Lung (tissue), 12 donors: ENCODE measurements around the gene ZDHHC21. TPM values are rescaled to one million over a fixed set of nuclear protein-coding genes. Genes with fewer than 3 reads are reported as not detected.
"Not testable (repeated sequence)": the region's sequence is repeated elsewhere in the genome, so short reads cannot be mapped to it uniquely, and the experiment has no call there.

Experiments
- ATAC-seq: fragments of 200-7000 bp; cut with Tn5 transposase; one replicate; pipeline ENCODE4 v1.9.1; 2020; ENCODE audit warnings: moderate number of reproducible peaks; ENCODE audit not compliant: insufficient read depth, low FRiP score
- DNase-seq, 3 donors: peaks; one replicate each; pipeline ENCODE4 v3.0.0-alpha.2; 2013 to 2017
- H3K27ac ChIP-seq, 2 donors: one replicate each; pipeline ENCODE4 v1.5.1; 2013; ENCODE audit warnings: mild to moderate bottlenecking in 2 of 2, moderate library complexity in 2 of 2, control low read depth in 1 of 2, inconsistent platforms in 1 of 2, low read depth in 1 of 2, low read length in 1 of 2
- H3K27me3 ChIP-seq, 3 donors: one replicate each; pipeline ENCODE4 v1.5.1; 2013; ENCODE audit warnings: low read length in 2 of 3; ENCODE audit not compliant: control insufficient read depth in 3 of 3, insufficient read depth in 3 of 3
- H3K36me3 ChIP-seq, 4 donors: one replicate each; pipeline ENCODE4 v1.5.1; 2013; ENCODE audit warnings: low read length in 4 of 4, mild to moderate bottlenecking in 1 of 4, moderate library complexity in 1 of 4; ENCODE audit not compliant: control insufficient read depth in 4 of 4, insufficient read depth in 4 of 4
- H3K4me1 ChIP-seq, 5 donors: one replicate each; pipeline ENCODE4 v1.5.1; 2013; ENCODE audit warnings: low read length in 5 of 5, mild to moderate bottlenecking in 2 of 5, moderate library complexity in 1 of 5; ENCODE audit not compliant: control insufficient read depth in 5 of 5, insufficient read depth in 5 of 5
- H3K4me3 ChIP-seq: one replicate; pipeline ENCODE4 v1.5.1; 2013; ENCODE audit warnings: mild to moderate bottlenecking, control low read depth, moderate library complexity
- H3K9ac ChIP-seq, 2 donors: one replicate each; pipeline ENCODE4 v1.5.1; 2013; ENCODE audit warnings: low read length in 2 of 2, control low read depth in 1 of 2; ENCODE audit not compliant: insufficient read depth in 1 of 2
- H3K9me3 ChIP-seq, 4 donors: one replicate each; pipeline ENCODE4 v1.5.1; 2013; ENCODE audit warnings: low read length in 3 of 4, mild to moderate bottlenecking in 1 of 4, moderate library complexity in 1 of 4; ENCODE audit not compliant: control insufficient read depth in 4 of 4, insufficient read depth in 3 of 4
- CTCF ChIP-seq: IDR thresholded peaks from 2 replicates; pipeline ENCODE4 v1.5.1; 2012; ENCODE audit warnings: mild to moderate bottlenecking; ENCODE audit errors: control extremely low read depth, extremely low read depth
- WGBS, 2 donors: extraction: QIAGEN DNeasy Blood & Tissue Kit; methylation state at CpG; one replicate each; pipeline ENCODE4 v1.1.7; 2013; 5-methylcytosine and 5-hydroxymethylcytosine counted together
- polyA plus RNA-seq, 2 donors: library from polyadenylated mRNA; stranded (reverse); fragments of 200-250 nt; gene quantifications; one replicate each; pipeline ENCODE4 v1.2.1, GENCODE V29; 2013
- total RNA-seq, 2 donors: library from RNA; depleted of rRNA in 1 of 2; stranded (reverse); fragments of >200 nt in 1 of 2; gene quantifications; one replicate each; pipeline ENCODE4 v1.2.1, GENCODE V29; 2014 to 2021
- donor health status: control.
- donor health status: control.
- donor health status: Bipolar disorder and iron deficiency.
- donor health status: healthy.
- donor health status: DM: yes; HTN: yes; CAD: no.

The ZDHHC21 gene
- total and polyA plus RNA-seq, 4 donors, result 4.3 to 54.7 (median 15.2) TPM

GRCh38 chr9:14677396-14677795, 15.8 kb downstream of the ZDHHC21 start:
- no peak for DNase-seq
- H3K27me3 ChIP-seq, result no peaks in the 10 kb centered on the region
- no peak for ATAC-seq
- no peak overlapping the region for H3K27ac ChIP-seq
- TF ChIP-seq CTCF, result no peak
- no peak overlapping the region for H3K4me3 ChIP-seq
- peaks cover 0 to 2% (median 0%) of the 10 kb centered on the region in 5 donors for H3K4me1 ChIP-seq
- peaks cover 0 to 3% (median under 1%) of the 10 kb centered on the region in 4 donors for H3K36me3 ChIP-seq
- no peaks in the 10 kb centered on the region for H3K9me3 ChIP-seq
- 70 to 93% methylated on average over 2 of the region's 2 CpGs for WGBS, 2 donors
- H3K9ac ChIP-seq, result no peak overlapping the region

GRCh38 chr9:14674630-14675029, 18.6 kb downstream of the ZDHHC21 start:
- H3K9me3 ChIP-seq, result no peaks in the 10 kb centered on the region
- H3K27ac ChIP-seq, result no peak overlapping the region
- peaks cover 0 to 5% (median under 1%) of the 10 kb centered on the region in 4 donors for H3K36me3 ChIP-seq
- H3K4me1 ChIP-seq, result peaks cover 0 to 2% (median 0%) of the 10 kb centered on the region in 5 donors
- WGBS, 2 donors, result 40 to 57% methylated on average over 3 of the region's 3 CpGs
- H3K4me3 ChIP-seq, result no peak overlapping the region
- H3K27me3 ChIP-seq, result no peaks in the 10 kb centered on the region
- DNase-seq, result no peak
- TF ChIP-seq CTCF, result no peak
- no peak overlapping the region for H3K9ac ChIP-seq
- ATAC-seq, result no peak

GRCh38 chr9:14671377-14671776, 21.9 kb downstream of the ZDHHC21 start:
- 84 to 91% methylated on average over 3 of the region's 3 CpGs for WGBS, 2 donors
- Histone ChIP-seq H3K9me3 (no peaks in the 10 kb centered on the region), H3K36me3 (peaks cover 0 to 5% (median under 1%) of the 10 kb centered on the region in 4 donors), H3K9ac (no peak overlapping the region), H3K4me1 (peaks cover 0 to 2% (median 0%) of the 10 kb centered on the region in 5 donors), H3K4me3 (no peak overlapping the region), H3K27me3 (no peaks in the 10 kb centered on the region), H3K27ac (no peak overlapping the region)
- no peak for DNase-seq
- TF ChIP-seq CTCF, result no peak
- no peak for ATAC-seq

- WGBS, 2 donors, result 46 to 76% methylated on average over 1 of the region's 1 CpG
- no peak for TF ChIP-seq CTCF
- peaks cover 0 to 5% (median under 1%) of the 10 kb centered on the region in 4 donors for H3K36me3 ChIP-seq
- no peak overlapping the region for H3K27ac ChIP-seq
- DNase-seq, result no peak
- no peak for ATAC-seq
- peaks cover 0 to 2% (median 0%) of the 10 kb centered on the region in 5 donors for H3K4me1 ChIP-seq
- no peak overlapping the region for H3K4me3 ChIP-seq
- H3K9ac ChIP-seq, result no peak overlapping the region
- no peaks in the 10 kb centered on the region for H3K27me3 ChIP-seq
- H3K9me3 ChIP-seq, result no peaks in the 10 kb centered on the region
Measured at GRCh38 chr9:14670718-14671117, 22.5 kb downstream of the ZDHHC21 start.

GRCh38 chr9:14664022-14664421, 29.2 kb downstream of the ZDHHC21 start:
- not testable (repeated sequence) for H3K27me3 ChIP-seq, H3K36me3 ChIP-seq, H3K27ac ChIP-seq, ATAC-seq, H3K9me3 ChIP-seq, H3K4me3 ChIP-seq, DNase-seq, H3K4me1 ChIP-seq, H3K9ac ChIP-seq
- 95 to 97% methylated on average over 14 to 28 of the region's 30 CpGs for WGBS, 2 donors
